Upper lobe of left lung (tissue), 6 donors: ENCODE measurements around the gene PTPRJ. TPM values are rescaled to one million over a fixed set of nuclear protein-coding genes. Genes with fewer than 3 reads are reported as not detected.

Experiments
- ATAC-seq, 2 donors: fragments of 200-7000 bp; cut with Tn5 transposase; one replicate each; pipeline ENCODE4 v1.9.1; 2022; ENCODE audit warnings: mild to moderate bottlenecking in 2 of 2, moderate library complexity in 2 of 2; ENCODE audit not compliant: low FRiP score in 2 of 2
- DNase-seq, 2 donors: peaks; one replicate each; pipeline ENCODE4 v3.0.0-alpha.2; 2019 to 2020
- H3K27ac ChIP-seq, 4 donors: fragments of 200-600 bp; sonication (generic); one replicate each; pipeline ENCODE4 v1.5.1; 2016 to 2019
- H3K27me3 ChIP-seq, 4 donors: fragments of 200-600 bp; sonication (generic); one replicate each; pipeline ENCODE4 v1.5.1; 2017 to 2019
- H3K36me3 ChIP-seq, 4 donors: fragments of 200-600 bp; sonication (generic); one replicate each; pipeline ENCODE4 v1.5.1; 2016 to 2019
- H3K4me1 ChIP-seq, 4 donors: fragments of 200-600 bp; sonication (generic); one replicate each; pipeline ENCODE4 v1.5.1; 2018 to 2019
- H3K4me3 ChIP-seq, 4 donors: fragments of 200-600 bp; sonication (generic); one replicate each; pipeline ENCODE4 v1.5.1; 2017 to 2019; ENCODE audit warnings: mild to moderate bottlenecking in 2 of 4, moderate library complexity in 1 of 4
- H3K9me3 ChIP-seq, 4 donors: fragments of 200-600 bp; sonication (generic); one replicate each; pipeline ENCODE4 v1.5.1; 2018 to 2019
- EP300 ChIP-seq, 4 donors: sonication (generic); formaldehyde crosslinking; IDR thresholded peaks; one replicate each; pipeline ENCODE4 v1.5.1; 2017; ENCODE audit warnings: antibody characterized with exemption in 4 of 4, control low read depth in 2 of 4
- POLR2A ChIP-seq, 4 donors: fragments of 450-650 bp; IDR thresholded peaks; one replicate each; pipeline ENCODE4 v1.5.1; 2016 to 2017; ENCODE audit warnings: antibody characterized with exemption in 4 of 4, mild to moderate bottlenecking in 2 of 4
- POLR2AphosphoS5 ChIP-seq, 2 donors: sonication (generic); formaldehyde crosslinking; IDR thresholded peaks; one replicate each; pipeline ENCODE4 v1.5.1; 2017; ENCODE audit warnings: antibody characterized with exemption in 2 of 2
- WGBS, 2 donors: methylation state at CpG; one replicate each; pipeline ENCODE4 v1.1.5; 2017 to 2018; 5-methylcytosine and 5-hydroxymethylcytosine counted together
- total RNA-seq, 6 donors: library from RNA; depleted of rRNA in 4 of 6; stranded (reverse); fragments of >200 nt in 4 of 6; gene quantifications; one replicate each; pipeline versions ENCODE4 v1.1.0 to v1.2.1, GENCODE V29; 2016 to 2021
- TF ChIP-seq, protein P1 (sequence below), 6 experiments: fragments of 450-650 bp in 4 of 6; fragments of 200-600 bp in 2 of 6; sonication (generic) in 2 of 6; IDR thresholded peaks; one replicate each; pipeline ENCODE4 v1.5.1; 2016 to 2019; ENCODE audit warnings: antibody characterized with exemption in 6 of 6
- donor health status: DM: no; HTN: no; CAD: no; lungs with moderate emphysema.
- donor health status: DM: no; HTN: yes; CAD: no; lungs with severe emphysema.

Gene PTPRJ
- total RNA-seq, 6 donors from 2014 or later, result 17.9 to 50.4 (median 32.9) TPM

DNA sequence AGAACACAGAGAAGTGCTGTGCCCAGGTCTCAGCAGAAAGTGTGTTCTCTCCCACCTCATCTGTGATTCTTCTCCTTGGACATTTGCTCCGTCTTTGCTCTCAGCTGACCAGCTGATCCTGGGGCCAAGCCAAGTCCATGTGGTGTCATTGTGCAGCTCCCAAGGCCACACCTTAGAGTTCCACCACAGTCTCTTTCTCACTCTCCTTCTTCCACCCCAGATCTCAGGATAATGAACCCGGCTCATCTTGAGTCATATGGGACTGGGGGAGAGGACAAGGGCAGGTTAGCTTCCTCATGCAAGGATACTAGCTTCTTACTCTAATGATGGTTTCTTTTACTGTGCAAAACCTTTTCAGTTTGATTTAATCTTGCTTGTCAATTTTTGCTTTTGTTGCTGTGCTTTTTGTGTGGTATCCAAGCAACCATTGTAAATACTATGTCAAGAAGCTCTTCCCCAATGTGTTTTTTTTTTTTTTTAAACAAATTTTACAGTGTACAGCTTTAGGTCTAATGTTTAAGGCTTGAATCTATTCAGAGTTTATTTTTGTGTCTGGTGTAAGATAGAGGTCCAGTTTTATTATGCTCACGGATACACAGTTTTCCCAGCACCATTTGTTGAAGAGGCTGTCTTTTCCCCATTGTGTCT is 161.2 kb downstream of the PTPRJ start:
- Histone ChIP-seq H3K27ac (no peak overlapping the region), H3K4me1 (no peaks in the 10 kb centered on the region), H3K9me3 (no peaks in the 10 kb centered on the region), H3K36me3 (peaks cover 6 to 73% (median 41%) of the 10 kb centered on the region in 4 donors), H3K4me3 (no peak overlapping the region), H3K27me3 (no peaks in the 10 kb centered on the region)
- 77 to 83% methylated on average over 3 of the region's 3 CpGs for WGBS, 2 donors
- DNase-seq (no peak), ATAC-seq (peak in 1 of 2 donors; percentile 57)
- TF ChIP-seq EP300 (IDR thresholded peaks at IDR 0.05), result no peak
- no peak for TF ChIP-seq POLR2AphosphoS5 (IDR thresholded peaks at IDR 0.05)
- TF ChIP-seq POLR2A (IDR thresholded peaks at IDR 0.05), result no peak
- TF ChIP-seq, protein P1, sequence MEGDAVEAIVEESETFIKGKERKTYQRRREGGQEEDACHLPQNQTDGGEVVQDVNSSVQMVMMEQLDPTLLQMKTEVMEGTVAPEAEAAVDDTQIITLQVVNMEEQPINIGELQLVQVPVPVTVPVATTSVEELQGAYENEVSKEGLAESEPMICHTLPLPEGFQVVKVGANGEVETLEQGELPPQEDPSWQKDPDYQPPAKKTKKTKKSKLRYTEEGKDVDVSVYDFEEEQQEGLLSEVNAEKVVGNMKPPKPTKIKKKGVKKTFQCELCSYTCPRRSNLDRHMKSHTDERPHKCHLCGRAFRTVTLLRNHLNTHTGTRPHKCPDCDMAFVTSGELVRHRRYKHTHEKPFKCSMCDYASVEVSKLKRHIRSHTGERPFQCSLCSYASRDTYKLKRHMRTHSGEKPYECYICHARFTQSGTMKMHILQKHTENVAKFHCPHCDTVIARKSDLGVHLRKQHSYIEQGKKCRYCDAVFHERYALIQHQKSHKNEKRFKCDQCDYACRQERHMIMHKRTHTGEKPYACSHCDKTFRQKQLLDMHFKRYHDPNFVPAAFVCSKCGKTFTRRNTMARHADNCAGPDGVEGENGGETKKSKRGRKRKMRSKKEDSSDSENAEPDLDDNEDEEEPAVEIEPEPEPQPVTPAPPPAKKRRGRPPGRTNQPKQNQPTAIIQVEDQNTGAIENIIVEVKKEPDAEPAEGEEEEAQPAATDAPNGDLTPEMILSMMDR (IDR thresholded peaks at IDR 0.05), result no peak

DNA sequence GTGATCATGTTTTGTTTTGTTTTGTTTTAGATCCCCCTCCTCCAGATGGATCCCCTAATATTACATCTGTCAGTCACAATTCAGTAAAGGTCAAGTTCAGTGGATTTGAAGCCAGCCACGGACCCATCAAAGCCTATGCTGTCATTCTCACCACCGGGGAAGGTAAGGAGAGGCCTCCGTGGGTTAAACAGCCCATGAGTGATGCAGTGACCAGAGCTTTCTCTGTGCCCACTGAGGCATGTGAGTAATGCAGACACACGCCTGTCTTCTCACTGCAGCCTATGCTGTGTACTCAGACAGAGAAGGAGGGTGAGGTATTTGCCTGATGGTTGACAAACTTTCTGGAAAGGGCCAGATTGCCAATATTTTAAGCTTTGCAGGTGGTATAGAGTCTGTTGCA is 162.5 kb downstream of the PTPRJ start:
- Histone ChIP-seq H3K9me3 (no peaks in the 10 kb centered on the region), H3K36me3 (peaks cover 6 to 71% (median 43%) of the 10 kb centered on the region in 4 donors), H3K27me3 (no peaks in the 10 kb centered on the region), H3K4me3 (no peak overlapping the region), H3K4me1 (no peaks in the 10 kb centered on the region), H3K27ac (no peak overlapping the region)
- DNase-seq (no peak), ATAC-seq (no peak)
- TF ChIP-seq, protein P1 (IDR thresholded peaks at IDR 0.05), result no peak
- TF ChIP-seq POLR2A (IDR thresholded peaks at IDR 0.05) (no peak), EP300 (IDR thresholded peaks at IDR 0.05) (no peak), POLR2AphosphoS5 (IDR thresholded peaks at IDR 0.05) (no peak)
- 80 to 88% methylated on average over 4 of the region's 4 CpGs for WGBS, 2 donors

DNA sequence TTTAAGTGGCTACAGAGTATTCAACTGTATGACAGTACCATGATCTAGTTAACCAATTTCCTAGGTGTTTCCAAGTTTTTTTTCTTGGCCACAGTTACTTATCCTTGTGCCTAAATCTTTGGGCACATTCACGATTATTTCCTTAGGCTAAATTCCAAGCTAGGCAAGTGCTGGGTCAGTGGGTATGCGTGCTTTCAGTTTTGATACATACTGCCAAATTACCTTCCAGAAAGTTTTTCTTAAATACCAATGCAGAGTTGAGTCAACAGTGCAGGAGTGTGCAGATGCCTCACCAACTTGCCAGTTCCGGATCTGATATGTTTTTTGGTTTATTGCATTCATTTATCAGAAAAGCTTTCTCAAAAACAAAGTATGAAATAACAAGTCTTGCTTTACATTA is 168.4 kb downstream of the PTPRJ start:
- H3K9me3 ChIP-seq, result peaks cover 0 to 10% (median 3%) of the 10 kb centered on the region in 4 donors
- ATAC-seq (no peak), DNase-seq (no peak)
- no peak for TF ChIP-seq EP300 (IDR thresholded peaks at IDR 0.05)
- TF ChIP-seq, protein P1 (IDR thresholded peaks at IDR 0.05), result no peak
- TF ChIP-seq POLR2A (IDR thresholded peaks at IDR 0.05), result no peak
- no peak for TF ChIP-seq POLR2AphosphoS5 (IDR thresholded peaks at IDR 0.05)
- H3K27me3 ChIP-seq, result no peaks in the 10 kb centered on the region
- WGBS, 2 donors, result 88 to 91% methylated on average over 3 of the region's 3 CpGs
- peaks cover 12 to 68% (median 38%) of the 10 kb centered on the region in 4 donors for H3K36me3 ChIP-seq
- no peaks in the 10 kb centered on the region for H3K4me1 ChIP-seq
- H3K4me3 ChIP-seq, result no peak overlapping the region
- no peak overlapping the region for H3K27ac ChIP-seq

DNA sequence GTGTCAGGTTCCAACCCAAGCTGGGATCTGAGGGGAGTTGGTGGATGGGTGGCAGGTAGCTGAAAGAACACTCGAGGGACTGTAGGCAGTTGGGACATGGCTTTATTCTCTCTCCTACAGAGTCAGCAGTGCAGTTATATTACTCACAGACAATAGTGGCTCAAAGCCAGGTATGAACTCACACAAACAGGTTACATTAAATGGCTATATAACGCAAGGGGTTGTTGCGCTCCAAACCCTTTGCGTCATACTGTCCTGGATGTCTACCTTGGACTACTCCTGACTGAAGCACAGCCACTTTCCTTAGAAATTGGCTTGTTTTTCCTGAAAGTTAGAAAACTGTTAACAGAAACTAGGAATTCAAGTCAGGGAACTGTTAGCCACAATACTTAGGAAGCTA is 169.9 kb downstream of the PTPRJ start:
- no peak overlapping the region for H3K4me3 ChIP-seq
- ATAC-seq (no peak), DNase-seq (no peak)
- 70 to 74% methylated on average over 4 of the region's 4 CpGs for WGBS, 2 donors
- H3K36me3 ChIP-seq, result peaks cover 17 to 68% (median 40%) of the 10 kb centered on the region in 4 donors
- no peak overlapping the region for H3K27ac ChIP-seq
- H3K9me3 ChIP-seq, result peaks cover 0 to 11% (median 5%) of the 10 kb centered on the region in 4 donors
- no peak for TF ChIP-seq EP300 (IDR thresholded peaks at IDR 0.05)
- TF ChIP-seq, protein P1 (IDR thresholded peaks at IDR 0.05), result no peak
- no peak for TF ChIP-seq POLR2AphosphoS5 (IDR thresholded peaks at IDR 0.05)
- no peak for TF ChIP-seq POLR2A (IDR thresholded peaks at IDR 0.05)
- no peaks in the 10 kb centered on the region for H3K27me3 ChIP-seq
- H3K4me1 ChIP-seq, result no peaks in the 10 kb centered on the region

DNA sequence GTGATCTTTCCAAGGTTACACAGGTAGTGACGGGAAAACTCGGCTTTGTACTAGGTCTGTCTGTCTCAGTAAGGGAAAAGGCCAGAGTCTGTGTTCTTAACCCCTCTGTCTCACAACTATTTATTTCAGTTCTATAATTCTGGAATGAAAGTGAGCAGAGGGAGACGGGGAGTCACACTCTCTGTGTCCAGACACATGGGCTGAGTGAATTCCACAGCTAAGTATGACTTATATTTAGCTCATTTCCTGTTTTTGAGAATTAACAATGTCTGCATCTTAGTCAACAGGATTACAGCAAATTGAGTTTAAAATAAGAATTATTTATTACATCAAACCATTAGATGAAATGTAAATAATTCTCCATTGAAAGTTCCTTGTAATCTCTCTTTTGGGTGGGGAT is 173.8 kb downstream of the PTPRJ start:
- H3K4me3 ChIP-seq, result no peak overlapping the region
- no peaks in the 10 kb centered on the region for H3K27me3 ChIP-seq
- H3K9me3 ChIP-seq, result peaks cover 0 to 11% (median 5%) of the 10 kb centered on the region in 4 donors
- H3K27ac ChIP-seq, result no peak overlapping the region
- WGBS, 2 donors, result 87 to 94% methylated on average over 3 of the region's 3 CpGs
- DNase-seq, result no peak
- no peak for ATAC-seq
- TF ChIP-seq EP300 (IDR thresholded peaks at IDR 0.05) (no peak), POLR2AphosphoS5 (IDR thresholded peaks at IDR 0.05) (no peak), POLR2A (IDR thresholded peaks at IDR 0.05) (no peak)
- TF ChIP-seq, protein P1 (IDR thresholded peaks at IDR 0.05), result no peak
- no peaks in the 10 kb centered on the region for H3K4me1 ChIP-seq
- peaks cover 19 to 69% (median 44%) of the 10 kb centered on the region in 4 donors for H3K36me3 ChIP-seq
